ENCODE results near the gene WDR83. TPM values are rescaled to one million over a fixed set of nuclear protein-coding genes. Genes with fewer than 3 reads are reported as not detected.
"Not testable (repeated sequence)": the region's sequence is repeated elsewhere in the genome, so short reads cannot be mapped to it uniquely, and the experiment has no call there.

The WDR83 gene
- total RNA-seq, 1 experiment from 2014 or later: 19.4 TPM

DNA sequence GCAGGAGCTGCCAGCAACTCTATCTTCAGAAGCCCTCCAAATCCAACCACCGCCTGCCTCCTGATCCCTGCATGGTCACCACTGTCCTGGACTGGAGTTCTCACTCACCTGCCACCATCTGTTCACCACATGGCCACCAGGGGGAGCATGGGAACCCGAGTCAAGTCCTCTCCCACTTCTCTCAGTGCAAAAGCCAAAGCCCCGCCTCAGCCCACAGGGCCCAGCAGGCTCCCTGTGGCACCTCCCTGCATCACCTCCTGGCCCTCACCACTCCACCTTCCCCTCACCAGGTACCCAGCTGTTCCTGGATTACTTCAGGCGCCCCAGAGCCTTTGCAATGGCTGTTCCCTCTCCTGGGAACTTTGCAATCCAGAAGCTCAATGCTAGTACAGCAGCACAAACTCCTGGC lies 9.8 kb downstream of the WDR83 start:
- no peaks in the 10 kb centered on the region for H3K4me1 ChIP-seq (ENCODE audit: insufficient read depth, low read length, poor library complexity, severe bottlenecking)
- DNase-seq (ENCODE audit: low spot score): peak; percentile 85
- H3K9me3 ChIP-seq (ENCODE audit: low read depth, low read length, poor library complexity, severe bottlenecking): no peaks in the 10 kb centered on the region
- TF ChIP-seq EZH2 (IDR thresholded peaks at IDR 0.05; ENCODE audit: borderline replicate concordance, low read depth, low read length, poor library complexity, severe bottlenecking): no peak
- TF ChIP-seq, protein P1, sequence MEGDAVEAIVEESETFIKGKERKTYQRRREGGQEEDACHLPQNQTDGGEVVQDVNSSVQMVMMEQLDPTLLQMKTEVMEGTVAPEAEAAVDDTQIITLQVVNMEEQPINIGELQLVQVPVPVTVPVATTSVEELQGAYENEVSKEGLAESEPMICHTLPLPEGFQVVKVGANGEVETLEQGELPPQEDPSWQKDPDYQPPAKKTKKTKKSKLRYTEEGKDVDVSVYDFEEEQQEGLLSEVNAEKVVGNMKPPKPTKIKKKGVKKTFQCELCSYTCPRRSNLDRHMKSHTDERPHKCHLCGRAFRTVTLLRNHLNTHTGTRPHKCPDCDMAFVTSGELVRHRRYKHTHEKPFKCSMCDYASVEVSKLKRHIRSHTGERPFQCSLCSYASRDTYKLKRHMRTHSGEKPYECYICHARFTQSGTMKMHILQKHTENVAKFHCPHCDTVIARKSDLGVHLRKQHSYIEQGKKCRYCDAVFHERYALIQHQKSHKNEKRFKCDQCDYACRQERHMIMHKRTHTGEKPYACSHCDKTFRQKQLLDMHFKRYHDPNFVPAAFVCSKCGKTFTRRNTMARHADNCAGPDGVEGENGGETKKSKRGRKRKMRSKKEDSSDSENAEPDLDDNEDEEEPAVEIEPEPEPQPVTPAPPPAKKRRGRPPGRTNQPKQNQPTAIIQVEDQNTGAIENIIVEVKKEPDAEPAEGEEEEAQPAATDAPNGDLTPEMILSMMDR (conservative IDR thresholded peaks at IDR 0.05; ENCODE audit: low read depth, low read length): peak; percentile 95
- intact Hi-C loops (cut with micrococcal nuclease; ENCODE audit: unreplicated experiment): loop anchor here (1.0 to 10.0 kb wide), 2 partner anchors 112 to 622 kb away; partner anchors contain the start of gene ZNF878
- POLR2A ChIA-PET (ENCODE audit: low non-redundant PET): no interaction called here
- peaks cover 69% of the 10 kb centered on the region for H3K36me3 ChIP-seq (ENCODE audit: insufficient read depth, low read length, poor library complexity, severe bottlenecking)
- no peak overlapping the region for H3K4me3 ChIP-seq (ENCODE audit: low read depth, low read length, poor library complexity, severe bottlenecking)
- H3K27ac ChIP-seq (ENCODE audit: low read depth, low read length, poor library complexity, severe bottlenecking): no peak overlapping the region
- no TSS peak for BruUV-seq (replicated peaks)
- H3K27me3 ChIP-seq (replicated peaks; ENCODE audit: insufficient read depth, low read depth, low read length, poor library complexity): no peaks in the 10 kb centered on the region
- CTCF ChIA-PET: interaction anchor here (0.6 kb wide), 2 partner anchors 170 to 172 kb away, joined by 3 read pairs; no protein-coding TSS in a partner anchor

DNA sequence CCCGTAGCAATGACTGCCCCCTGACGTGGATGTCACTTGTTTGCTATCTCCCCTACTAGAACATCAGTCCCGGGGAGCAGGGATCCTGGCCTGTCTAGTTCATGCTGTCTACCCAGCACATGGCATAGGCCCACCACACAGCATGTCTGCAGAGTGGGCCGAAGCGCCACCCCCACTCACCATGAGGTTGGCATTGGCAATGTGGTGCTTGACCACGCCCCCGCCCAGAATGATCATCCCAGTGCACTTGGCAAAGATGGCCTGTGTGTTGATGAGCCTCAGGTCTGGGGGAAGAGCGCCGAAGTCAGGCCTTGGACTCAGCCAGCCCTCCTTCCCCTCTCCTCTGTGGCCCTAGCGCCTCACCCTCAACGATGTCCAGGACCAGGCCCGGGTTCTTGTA lies 10.3 kb downstream of the WDR83 start:
- no peaks in the 10 kb centered on the region for H3K27me3 ChIP-seq (replicated peaks; ENCODE audit: insufficient read depth, low read depth, low read length, poor library complexity)
- CTCF ChIA-PET: interaction anchor here (0.6 kb wide), 2 partner anchors 170 to 171 kb away, joined by 3 read pairs; no protein-coding TSS in a partner anchor
- H3K4me3 ChIP-seq (ENCODE audit: low read depth, low read length, poor library complexity, severe bottlenecking): no peak overlapping the region
- H3K4me1 ChIP-seq (ENCODE audit: insufficient read depth, low read length, poor library complexity, severe bottlenecking): no peaks in the 10 kb centered on the region
- intact Hi-C loops (cut with micrococcal nuclease; ENCODE audit: unreplicated experiment): loop anchor here (1.0 to 10.0 kb wide), 2 partner anchors 113 to 622 kb away; partner anchors contain the start of gene ZNF878
- no TSS peak for BruUV-seq (replicated peaks)
- H3K36me3 ChIP-seq (ENCODE audit: insufficient read depth, low read length, poor library complexity, severe bottlenecking): peaks cover 69% of the 10 kb centered on the region
- H3K27ac ChIP-seq (ENCODE audit: low read depth, low read length, poor library complexity, severe bottlenecking): no peak overlapping the region
- H3K9me3 ChIP-seq (ENCODE audit: low read depth, low read length, poor library complexity, severe bottlenecking): no peaks in the 10 kb centered on the region
- TF ChIP-seq, protein P1 (conservative IDR thresholded peaks at IDR 0.05; ENCODE audit: low read depth, low read length): no peak
- no peak for TF ChIP-seq EZH2 (IDR thresholded peaks at IDR 0.05; ENCODE audit: borderline replicate concordance, low read depth, low read length, poor library complexity, severe bottlenecking)
- POLR2A ChIA-PET (ENCODE audit: low non-redundant PET): no interaction called here
- DNase-seq (ENCODE audit: low spot score): no peak

DNA sequence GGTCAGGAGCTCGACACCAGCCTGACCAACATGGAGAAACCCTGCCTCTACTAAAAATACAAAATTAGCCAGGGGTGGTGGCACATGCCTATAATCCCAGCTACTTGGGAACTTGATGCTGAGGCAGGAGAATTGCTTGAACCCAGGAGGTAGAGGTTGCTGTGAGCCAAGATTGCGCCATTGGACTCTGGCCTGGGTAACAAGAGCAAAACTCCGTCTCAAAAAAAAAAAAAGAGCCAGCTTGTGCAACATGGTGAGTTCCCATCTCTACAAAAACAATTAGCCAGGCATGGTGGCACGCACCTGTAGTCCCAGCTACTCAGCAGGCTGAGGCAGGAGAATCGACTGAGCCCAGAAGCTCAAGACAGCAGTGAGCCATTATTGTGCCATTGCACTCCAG lies 11.4 kb downstream of the WDR83 start:
- not testable (repeated sequence) for BruUV-seq (replicated peaks); H3K27ac ChIP-seq (ENCODE audit: low read depth, low read length, poor library complexity, severe bottlenecking); H3K4me1 ChIP-seq (ENCODE audit: insufficient read depth, low read length, poor library complexity, severe bottlenecking); H3K4me3 ChIP-seq (ENCODE audit: low read depth, low read length, poor library complexity, severe bottlenecking); H3K9me3 ChIP-seq (ENCODE audit: low read depth, low read length, poor library complexity, severe bottlenecking); H3K27me3 ChIP-seq (replicated peaks; ENCODE audit: insufficient read depth, low read depth, low read length, poor library complexity); DNase-seq (ENCODE audit: low spot score)
- peaks cover 62% of the 10 kb centered on the region for H3K36me3 ChIP-seq (ENCODE audit: insufficient read depth, low read length, poor library complexity, severe bottlenecking)
- ChIA-PET POLR2A (ENCODE audit: low non-redundant PET) (interaction anchor here (0.6 kb wide), 3 partner anchors 26 to 514 kb away, joined by 3 to 6 read pairs (median 4); no protein-coding TSS in a partner anchor), CTCF (interaction anchor here (0.6 to 0.7 kb wide), 3 partner anchors 80 to 1279 kb away, joined by 3 to 6 read pairs (median 3); no protein-coding TSS in a partner anchor)
- intact Hi-C loops (cut with micrococcal nuclease; ENCODE audit: unreplicated experiment): loop anchor here (10.0 kb wide), 1 partner anchor 623 kb away; the partner anchor contains the start of gene ZNF878

GRCh38 chr19:12680034-12680433 lies 13.4 kb downstream of the WDR83 start:
- CTCF ChIA-PET: no interaction called here
- H3K4me3 ChIP-seq (ENCODE audit: low read depth, low read length, poor library complexity, severe bottlenecking): no peak overlapping the region
- H3K27ac ChIP-seq (ENCODE audit: low read depth, low read length, poor library complexity, severe bottlenecking): no peak overlapping the region
- no peak for DNase-seq (ENCODE audit: low spot score)
- TF ChIP-seq, protein P1 (conservative IDR thresholded peaks at IDR 0.05; ENCODE audit: low read depth, low read length): no peak
- TF ChIP-seq EZH2 (IDR thresholded peaks at IDR 0.05; ENCODE audit: borderline replicate concordance, low read depth, low read length, poor library complexity, severe bottlenecking): no peak
- intact Hi-C loops (cut with micrococcal nuclease; ENCODE audit: unreplicated experiment): loop anchor here (5.0 kb wide), 1 partner anchor 112 kb away; the partner anchor contains the start of gene JUNB
- H3K9me3 ChIP-seq (ENCODE audit: low read depth, low read length, poor library complexity, severe bottlenecking): no peaks in the 10 kb centered on the region
- POLR2A ChIA-PET (ENCODE audit: low non-redundant PET): interaction anchor here (0.6 kb wide), 1 partner anchor 15 kb away, joined by 3 read pairs; no protein-coding TSS in a partner anchor
- peaks cover 49% of the 10 kb centered on the region for H3K36me3 ChIP-seq (ENCODE audit: insufficient read depth, low read length, poor library complexity, severe bottlenecking)
- no peaks in the 10 kb centered on the region for H3K4me1 ChIP-seq (ENCODE audit: insufficient read depth, low read length, poor library complexity, severe bottlenecking)
- H3K27me3 ChIP-seq (replicated peaks; ENCODE audit: insufficient read depth, low read depth, low read length, poor library complexity): no peaks in the 10 kb centered on the region
- BruUV-seq (replicated peaks): no TSS peak

All from A673 (cell line).